GM20431 (cell line): Measurements from ENCODE around the gene ZNF394.

ENCODE experiments used
- in situ Hi-C: fragments of 300-500 bp; cut with MseI, MboI; formaldehyde crosslinking; loops from one replicate; pipeline ENCODE4 v1.15.0; 2020; ENCODE audit warnings: low sequenced_read_pairs; ENCODE audit not compliant: unreplicated experiment

The ZNF394 gene

DNA sequence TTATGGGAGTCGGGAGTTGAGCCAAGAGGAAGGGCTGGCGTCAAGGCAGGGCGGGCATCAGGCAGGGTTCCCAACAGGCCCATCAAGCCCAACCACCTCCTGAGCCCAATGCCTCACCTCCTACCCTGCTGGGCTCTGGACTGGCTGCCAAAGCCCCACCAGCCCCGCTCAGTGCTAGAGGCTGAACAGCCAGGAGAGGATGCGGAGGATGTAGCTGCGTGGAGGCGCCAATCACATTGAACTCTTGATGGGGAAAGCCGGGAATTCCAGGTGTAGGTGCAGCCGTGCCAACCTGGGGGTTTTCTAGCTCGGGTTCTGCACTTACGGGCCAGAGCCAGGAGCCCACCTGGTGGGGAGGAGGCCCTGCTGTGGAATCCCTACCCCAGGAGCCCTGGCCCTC lies 47.0 kb downstream of the ZNF394 start:
- in situ Hi-C loops, result no loop called here

DNA sequence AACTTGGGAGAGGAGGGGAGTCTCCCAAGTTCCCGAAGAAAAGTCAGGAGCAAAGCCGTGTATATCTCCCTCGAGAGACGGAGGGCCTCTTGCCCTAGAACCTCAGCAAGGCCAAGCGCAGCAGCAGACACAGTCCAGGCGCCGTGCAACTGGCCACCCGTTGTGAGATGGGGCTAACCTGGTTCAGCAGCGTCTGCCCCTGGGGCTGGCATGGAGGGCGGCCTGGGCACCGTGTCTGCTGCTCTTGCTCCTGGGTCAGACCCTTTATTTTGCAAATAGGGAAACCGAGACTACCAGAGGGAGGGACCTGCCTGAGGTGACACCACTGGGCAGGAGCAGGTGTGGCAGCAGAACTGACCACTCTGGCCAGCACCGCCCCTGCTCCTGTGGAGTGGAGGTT lies 47.5 kb downstream of the ZNF394 start:
- in situ Hi-C loops, result no loop called here

DNA sequence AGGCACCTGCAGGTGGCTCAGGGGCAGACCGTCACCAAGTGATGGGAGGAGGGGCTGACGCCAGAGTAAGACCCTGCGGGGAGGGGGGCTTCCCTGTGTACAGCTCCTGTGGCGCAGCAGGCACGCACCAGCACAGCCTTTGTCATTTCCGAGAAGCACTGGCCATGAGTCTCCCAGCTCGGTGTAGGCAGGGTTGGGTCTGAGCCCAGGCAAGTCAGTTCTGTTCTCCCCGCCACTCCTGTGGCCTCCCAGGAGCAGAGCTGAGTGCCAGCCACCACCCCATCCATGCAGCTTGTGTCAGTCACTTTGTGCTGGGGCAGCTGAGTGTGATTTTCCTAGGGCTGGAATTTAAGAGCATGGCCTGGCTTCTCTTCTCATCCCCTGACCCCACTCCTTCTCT lies 48.1 kb downstream of the ZNF394 start:
- in situ Hi-C loops, result no loop called here

DNA sequence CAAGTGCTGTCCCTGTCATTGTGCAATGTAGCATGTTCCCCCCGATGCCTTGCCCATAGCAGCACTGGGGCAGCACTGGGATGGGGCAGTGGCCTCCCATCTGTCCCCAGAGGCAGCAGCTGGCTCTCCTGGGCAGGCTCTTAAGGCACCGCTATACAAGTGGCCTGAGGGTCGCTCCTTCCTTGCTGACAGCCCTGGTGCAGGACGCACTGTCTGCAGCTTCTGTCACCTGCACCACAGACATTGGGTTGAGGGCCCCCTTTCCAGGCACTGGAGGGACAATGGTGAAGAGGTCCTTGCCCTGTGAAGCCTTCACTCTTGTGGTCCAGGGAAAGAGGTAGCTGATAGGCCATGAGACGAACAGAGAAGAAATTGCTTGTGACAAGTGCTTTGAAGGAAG lies 50.8 kb downstream of the ZNF394 start:
- in situ Hi-C loops, result no loop called here

DNA sequence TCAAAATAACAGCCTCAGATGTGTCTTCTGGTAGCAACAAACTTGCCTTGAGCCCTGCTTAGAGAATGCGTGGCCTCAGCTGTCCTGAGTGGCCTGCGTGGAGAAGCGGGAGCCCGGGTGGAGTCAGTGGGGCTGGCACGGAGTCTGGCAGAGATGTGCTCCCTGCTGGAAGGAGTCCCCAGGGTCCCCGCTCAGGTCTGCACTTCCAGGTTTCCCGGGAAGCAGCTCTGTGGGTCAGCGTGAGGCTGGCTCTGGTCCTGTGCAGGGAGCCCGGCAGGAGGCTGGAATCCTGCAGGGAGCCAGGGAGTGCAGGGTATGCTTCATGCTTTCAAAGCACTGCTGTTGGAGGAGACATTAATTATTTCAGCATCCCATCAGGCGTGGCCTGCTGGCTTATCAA lies 51.2 kb downstream of the ZNF394 start:
- in situ Hi-C loops, result no loop called here

DNA sequence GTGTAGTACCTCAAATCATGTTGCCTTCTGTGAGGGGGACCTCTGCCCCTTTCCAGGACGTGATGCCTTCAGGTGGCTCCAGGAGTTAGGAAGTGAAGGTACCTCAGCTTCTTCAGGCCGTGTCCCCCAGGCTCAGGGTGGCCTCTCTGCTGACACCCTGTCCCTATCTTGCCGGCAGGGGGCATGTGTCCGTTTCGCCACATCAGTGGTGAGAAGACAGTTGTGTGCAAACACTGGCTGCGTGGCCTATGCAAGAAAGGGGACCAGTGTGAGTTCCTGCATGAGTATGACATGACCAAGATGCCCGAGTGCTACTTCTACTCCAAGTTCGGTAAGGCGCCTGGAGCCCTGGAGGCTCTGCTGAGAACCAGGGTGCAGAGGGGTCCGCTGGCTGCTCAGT lies 52.1 kb downstream of the ZNF394 start:
- in situ Hi-C loops, result no loop called here

DNA sequence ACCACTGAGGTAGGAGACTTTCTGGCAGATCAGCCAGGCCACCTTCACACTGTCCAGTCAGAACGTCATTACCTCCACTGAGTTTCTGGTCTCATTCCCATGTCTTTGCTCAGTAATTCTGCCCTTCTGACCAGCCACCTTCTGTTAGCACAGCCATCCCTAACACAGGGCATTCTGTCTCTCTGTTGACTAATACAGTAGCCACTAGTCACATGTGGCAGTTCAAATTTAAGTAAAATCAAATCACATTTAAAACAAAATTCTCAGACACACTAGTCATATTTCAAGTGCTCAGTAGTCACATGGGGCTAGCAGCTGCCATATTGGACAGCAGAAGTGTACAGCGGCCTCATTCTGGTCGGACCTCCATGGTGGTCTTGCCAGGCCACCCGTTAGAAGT lies 54.0 kb downstream of the ZNF394 start:
- in situ Hi-C loops, result no loop called here
